DMS114 treated with DMSO at 0.1 percent for 48 hours (cell line): ENCODE measurements around the gene SF3A2.

Experiments
- DNase-seq: peaks from one replicate; lab custom pipeline; 2025; ENCODE audit not compliant: unreplicated experiment; lab: John Stamatoyannopoulos, UW

Gene SF3A2

GRCh38 chr19:2207991-2208860 is 28.4 kb upstream of the SF3A2 start:
- no peak for DNase-seq

- no peak for DNase-seq
Measured at GRCh38 chr19:2208975-2209374, 27.6 kb upstream of the SF3A2 start.

DNA sequence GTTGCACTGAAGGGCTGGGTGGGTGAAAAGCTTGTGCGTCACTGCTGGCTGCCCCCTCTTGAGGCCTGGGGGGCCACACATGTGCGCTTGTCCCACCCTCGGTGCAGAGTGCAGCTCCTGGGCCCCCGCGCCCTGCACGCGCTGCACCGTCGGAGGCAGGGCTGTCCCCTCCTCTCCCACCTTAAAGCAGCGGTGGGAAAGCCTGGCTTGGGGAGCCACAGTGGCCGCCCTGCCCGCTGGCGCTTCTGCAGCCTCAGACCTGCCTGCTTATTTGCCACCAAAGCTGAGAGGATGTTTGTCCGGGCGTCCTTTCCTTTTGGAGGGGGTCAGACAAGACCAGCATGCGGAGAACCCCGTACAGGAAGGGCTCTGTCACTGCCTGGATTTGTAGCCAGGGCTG is 27.2 kb upstream of the SF3A2 start:
- no peak for DNase-seq

GRCh38 chr19:2210206-2210605 is 26.4 kb upstream of the SF3A2 start:
- no peak for DNase-seq

DNA sequence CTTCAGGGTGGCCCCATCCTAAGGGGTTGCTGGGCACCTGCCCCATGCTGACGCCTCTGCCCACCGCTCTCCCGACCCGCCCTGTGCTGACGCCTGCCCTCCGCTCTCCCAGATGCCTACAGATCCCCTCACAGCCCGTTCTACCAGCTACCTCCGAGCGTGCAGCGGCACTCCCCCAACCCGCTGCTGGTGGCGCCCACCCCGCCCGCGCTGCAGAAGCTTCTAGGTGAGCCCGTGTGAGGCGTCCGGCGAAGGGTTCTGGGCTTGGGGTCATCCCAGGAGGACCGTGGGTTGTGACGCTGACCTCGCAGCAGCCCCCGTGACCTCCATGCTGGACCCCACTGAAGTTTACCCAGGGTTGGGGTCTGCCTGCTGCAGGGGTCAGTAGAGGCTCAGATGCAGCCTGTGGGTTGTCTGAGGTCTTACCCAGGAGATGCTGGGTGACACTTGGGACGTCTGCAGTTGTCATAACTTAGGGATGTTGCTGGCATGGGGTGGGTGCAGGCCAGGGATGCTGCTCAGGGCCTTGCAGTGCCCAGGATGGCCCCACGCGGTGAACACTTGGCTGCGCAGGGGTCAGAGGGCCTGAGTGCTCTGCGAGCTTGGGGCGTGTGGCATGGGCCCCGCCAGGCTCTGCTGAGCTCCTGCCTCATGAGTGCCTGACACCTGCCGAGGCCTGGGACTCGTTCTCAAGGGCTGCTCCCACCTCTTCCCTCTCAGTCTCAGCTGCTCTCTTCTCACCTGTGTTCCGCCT is 25.5 kb upstream of the SF3A2 start:
- DNase-seq, result no peak

- DNase-seq, result no peak
Measured at GRCh38 chr19:2212861-2213711, 23.5 kb upstream of the SF3A2 start.

GRCh38 chr19:2213799-2214198 is 22.8 kb upstream of the SF3A2 start:
- DNase-seq, result no peak

GRCh38 chr19:2214251-2214650 is 22.4 kb upstream of the SF3A2 start:
- no peak for DNase-seq

GRCh38 chr19:2215281-2215751 is 21.3 kb upstream of the SF3A2 start:
- no peak for DNase-seq

- DNase-seq, result no peak
Measured at GRCh38 chr19:2216361-2217225, 20.0 kb upstream of the SF3A2 start.

DNA sequence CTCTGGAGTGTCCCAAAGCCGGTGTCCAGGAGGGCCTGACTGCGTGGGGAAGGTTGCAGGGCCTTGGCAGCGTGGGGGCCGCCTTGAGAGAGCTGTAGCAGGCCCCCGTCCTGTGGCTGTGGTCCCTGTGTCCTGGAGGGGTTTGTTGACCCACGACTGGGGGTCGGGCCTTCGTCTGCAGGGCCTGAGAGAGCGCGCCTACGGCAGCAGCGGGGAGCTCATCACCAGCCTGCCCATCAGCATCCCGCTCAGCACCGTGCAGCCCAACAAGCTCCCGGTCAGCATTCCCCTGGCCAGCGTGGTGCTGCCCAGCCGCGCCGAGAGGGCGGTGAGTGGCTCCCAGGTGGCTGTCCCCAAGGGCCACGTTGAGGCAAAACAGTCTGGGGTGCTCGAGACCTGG is 19.0 kb upstream of the SF3A2 start:
- no peak for DNase-seq

DNA sequence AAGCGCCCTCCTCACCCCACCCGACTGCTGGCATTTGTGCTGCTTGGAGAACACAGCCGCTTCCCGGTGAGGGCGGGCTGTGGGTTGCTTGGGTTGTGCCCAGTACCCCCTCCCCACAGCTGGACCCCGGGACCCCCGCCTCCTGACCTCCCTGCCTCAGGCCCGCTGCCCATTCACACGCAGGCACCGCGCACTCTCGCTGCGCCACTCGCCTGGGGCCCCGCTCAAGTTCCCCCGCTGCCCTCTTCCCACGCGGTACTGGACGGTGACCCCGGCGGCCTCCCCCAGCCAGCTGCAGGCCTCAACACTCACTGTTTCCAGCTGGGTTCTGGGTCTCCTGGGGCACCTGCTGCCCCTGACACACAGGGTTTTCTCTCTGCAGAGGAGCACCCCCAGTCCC is 16.9 kb upstream of the SF3A2 start:
- DNase-seq, result no peak

DNA sequence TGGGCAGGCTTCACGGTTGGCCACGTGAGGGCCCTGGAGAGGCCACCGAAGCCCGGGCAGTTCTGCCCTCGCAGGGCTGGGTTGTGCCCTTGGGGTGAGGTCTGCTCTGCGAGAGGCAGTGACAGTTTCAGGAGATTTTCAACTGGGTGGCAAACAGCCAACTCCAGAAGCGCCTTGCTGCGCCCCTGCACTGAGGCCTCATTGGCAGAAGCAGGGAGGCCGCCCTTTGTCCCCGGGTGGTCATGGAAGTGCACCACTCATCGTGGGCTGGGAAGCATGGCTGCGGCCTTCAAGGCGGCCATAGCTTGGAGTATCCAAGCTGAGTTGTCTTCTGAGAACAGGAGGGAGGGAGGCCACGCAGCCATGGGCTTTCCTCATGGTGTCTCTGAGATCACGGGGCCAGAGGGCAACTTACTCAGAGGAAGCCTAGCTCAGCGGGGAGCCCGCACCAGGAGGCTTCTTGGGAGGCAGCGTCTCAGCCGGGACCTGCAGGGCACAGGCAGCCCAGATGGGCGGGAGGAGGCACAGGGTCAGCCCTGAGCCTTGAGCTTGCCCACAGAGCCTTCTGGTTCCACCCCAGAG is 15.3 kb upstream of the SF3A2 start:
- DNase-seq, result no peak

- no peak for DNase-seq
Measured at GRCh38 chr19:2221918-2222317, 14.7 kb upstream of the SF3A2 start.

DNA sequence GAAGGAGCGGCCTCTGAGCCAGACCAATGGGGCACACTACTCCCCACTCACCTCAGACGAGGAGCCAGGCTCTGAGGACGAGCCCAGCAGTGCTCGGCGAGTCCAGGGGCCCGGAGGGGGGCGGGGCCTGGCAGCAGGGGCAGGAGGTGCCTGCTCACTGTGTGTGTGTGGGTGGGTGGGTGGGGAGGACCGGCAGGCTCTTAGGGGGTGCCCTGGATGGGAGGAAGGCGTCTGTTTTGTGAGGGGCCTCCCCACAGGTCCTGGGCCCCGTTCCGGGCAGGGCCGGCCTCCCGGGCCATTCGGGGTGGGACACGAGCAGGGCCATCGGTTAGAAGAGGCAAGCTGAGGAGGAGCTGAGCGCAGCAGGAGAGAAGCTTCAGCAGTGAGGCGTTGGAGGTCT is 13.2 kb upstream of the SF3A2 start:
- no peak for DNase-seq

- no peak for DNase-seq
Measured at GRCh38 chr19:2223959-2224358, 12.7 kb upstream of the SF3A2 start.

DNA sequence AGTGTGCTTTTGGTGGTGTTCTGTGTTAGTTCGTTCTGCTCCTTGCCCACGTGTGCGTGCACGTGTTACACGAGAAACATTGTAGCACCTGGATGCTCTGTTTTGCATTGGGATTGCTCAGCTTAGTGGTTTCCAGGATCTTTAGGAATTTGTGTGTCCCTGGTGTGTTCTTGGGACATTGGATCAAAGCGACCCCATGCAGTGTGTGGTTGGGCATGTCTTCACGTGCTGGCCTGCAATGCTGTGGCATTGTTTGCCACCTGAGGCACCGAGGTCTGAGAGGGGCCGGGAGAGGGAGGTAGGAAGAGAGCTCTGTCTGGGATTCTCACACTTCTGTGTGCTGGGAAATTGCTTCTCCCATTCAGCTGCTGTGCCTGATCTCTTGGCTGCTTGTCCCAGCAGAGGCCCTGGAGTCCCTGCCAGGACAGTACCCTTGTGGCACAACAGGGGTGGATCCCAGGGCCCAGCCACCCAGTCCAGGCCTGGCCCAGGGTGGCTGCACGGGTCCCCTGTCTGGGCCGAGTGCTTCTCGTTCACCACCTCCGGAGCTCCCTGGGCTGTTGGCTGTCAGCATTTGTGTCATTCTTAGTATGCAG is 11.8 kb upstream of the SF3A2 start:
- no peak for DNase-seq

- no peak for DNase-seq
Measured at GRCh38 chr19:2225415-2226050, 11.1 kb upstream of the SF3A2 start.
